H1 (cell line): ENCODE measurements around the gene PAX3. TPM values are rescaled to one million over a fixed set of nuclear protein-coding genes. Genes with fewer than 3 reads are reported as not detected.

Source experiments
- CTCF ChIA-PET: fragments of 300-600 bp; sonication (Branson Sonifier 250); formaldehyde crosslinking; loops from one replicate; lab custom pipeline; 2021; ENCODE audit not compliant: partially characterized antibody; lab: Charles Lee
- POLR2A ChIA-PET: fragments of 300-600 bp; sonication (Branson Sonifier 250); formaldehyde crosslinking; loops from one replicate; lab custom pipeline; 2021; ENCODE audit warnings: inconsistent platforms; ENCODE audit not compliant: partially characterized antibody; lab: Charles Lee
- DNase-seq, 2 experiments: peaks; one replicate each; pipeline versions ENCODE4 v3.0.0 to v3.0.0-alpha.2; 2010 to 2022; ENCODE audit warnings: low spot score in 2 of 2, low read depth in 1 of 2, mixed read lengths in 1 of 2
- FAIRE-seq: peaks from 2 replicates; lab custom pipeline; 2011; peaks lifted over from hg19 to GRCh38; lab: Jason Lieb, UNC
- H2AFZ ChIP-seq: 2 replicates; pipeline ENCODE4 v1.8.1; 2012; ENCODE audit warnings: low read length, inconsistent platforms
- H2AK5ac ChIP-seq: 2 replicates; pipeline ENCODE4 v1.6.1; 2013; ENCODE audit warnings: low read depth, low read length
- H2BK120ac ChIP-seq: replicated peaks from 2 replicates; pipeline ENCODE3; 2013; ENCODE audit warnings: low read depth, low read length, inconsistent platforms
- H2BK12ac ChIP-seq: 2 replicates; pipeline ENCODE4 v1.6.1; 2013; ENCODE audit warnings: low read depth, low read length
- H2BK15ac ChIP-seq: 2 replicates; pipeline ENCODE4 v1.6.1; 2013; ENCODE audit warnings: low read length
- H2BK20ac ChIP-seq: 2 replicates; pipeline ENCODE4 v1.6.1; 2013; ENCODE audit warnings: low read length
- H2BK5ac ChIP-seq: 2 replicates; pipeline ENCODE4 v1.6.1; 2013; ENCODE audit warnings: low read depth, low read length
- H3K14ac ChIP-seq: 2 replicates; pipeline ENCODE4 v1.6.1; 2013; ENCODE audit warnings: inconsistent platforms; ENCODE audit not compliant: insufficient read length
- H3K18ac ChIP-seq: 2 replicates; pipeline ENCODE4 v1.6.1; 2013; ENCODE audit warnings: low read length; ENCODE audit errors: extremely low read depth
- H3K23ac ChIP-seq: 2 replicates; pipeline ENCODE4 v1.6.1; 2013; ENCODE audit warnings: inconsistent platforms; ENCODE audit not compliant: insufficient read length
- H3K23me2 ChIP-seq: 2 replicates; pipeline ENCODE4 v1.6.1; 2013; ENCODE audit warnings: low read depth, low read length
- H3K27ac ChIP-seq: 2 replicates; pipeline ENCODE4 v1.6.1; 2011; ENCODE audit warnings: low read depth, low read length, inconsistent platforms
- H3K27me3 ChIP-seq, 4 experiments: replicated peaks in 1 of 4; 1 replicate in 1 of 4; 2 replicates in 3 of 4; pipeline versions ENCODE4 v1.6.1 to v1.8.1; 2011 to 2013; ENCODE audit warnings: low read length in 3 of 4, mild to moderate bottlenecking in 3 of 4, inconsistent platforms in 2 of 4, mixed read lengths in 2 of 4, moderate library complexity in 1 of 4; ENCODE audit not compliant: control insufficient read depth in 3 of 4, insufficient read depth in 3 of 4; ENCODE audit errors: extremely low read depth in 1 of 4
- H3K36me3 ChIP-seq, 4 experiments: 2 replicates each; pipeline versions ENCODE4 v1.6.1 to v1.8.1; 2011 to 2013; ENCODE audit warnings: mild to moderate bottlenecking in 4 of 4, low read length in 3 of 4, moderate library complexity in 2 of 4, control low read depth in 1 of 4, inconsistent platforms in 1 of 4; ENCODE audit not compliant: insufficient read depth in 4 of 4, control insufficient read depth in 2 of 4
- H3K4ac ChIP-seq: replicated peaks from 2 replicates; pipeline ENCODE3; 2013; ENCODE audit warnings: low read length, low read depth, mixed read lengths, inconsistent platforms; ENCODE audit not compliant: insufficient read length
- H3K4me1 ChIP-seq, 4 experiments: replicated peaks in 1 of 4; 1 replicate in 1 of 4; 2 replicates in 3 of 4; pipeline versions ENCODE4 v1.6.1 to v1.8.1; 2011 to 2013; ENCODE audit warnings: low read length in 3 of 4, inconsistent platforms in 2 of 4, mixed read lengths in 1 of 4; ENCODE audit not compliant: insufficient read depth in 4 of 4, control insufficient read depth in 3 of 4
- H3K4me2 ChIP-seq, 2 experiments: 2 replicates each; pipeline versions ENCODE4 v1.6.1 to v1.8.1; 2011 to 2013; ENCODE audit warnings: low read depth in 2 of 2, low read length in 2 of 2, control low read depth in 1 of 2, inconsistent platforms in 1 of 2, mild to moderate bottlenecking in 1 of 2; ENCODE audit not compliant: insufficient read depth in 1 of 2
- H3K4me3 ChIP-seq, 4 experiments: fragments of 200-600, 300-600 bp in 1 of 4; sonication (generic), shearing (Covaris generic), sonication (Bioruptor Twin) in 1 of 4; 2 replicates each; pipeline versions ENCODE4 v1.5.1 to v1.8.1; 2011 to 2016; ENCODE audit warnings: low read length in 4 of 4, low read depth in 3 of 4, control low read depth in 2 of 4, inconsistent platforms in 2 of 4, mild to moderate bottlenecking in 2 of 4, mixed read lengths in 1 of 4, moderate library complexity in 1 of 4; ENCODE audit not compliant: insufficient read depth in 2 of 4; ENCODE audit errors: extremely low read depth in 1 of 4
- H3K56ac ChIP-seq: replicated peaks from 2 replicates; pipeline ENCODE3; 2013; ENCODE audit warnings: low read depth, mild to moderate bottlenecking, mixed read lengths, low read length, inconsistent platforms; ENCODE audit not compliant: insufficient read length
- H3K79me1 ChIP-seq: 2 replicates; pipeline ENCODE4 v1.6.1; 2013; ENCODE audit warnings: low read depth, low read length, control low read depth
- H3K79me2 ChIP-seq, 2 experiments: 2 replicates each; pipeline versions ENCODE4 v1.6.1 to v1.8.1; 2012 to 2013; ENCODE audit warnings: low read length in 2 of 2, mild to moderate bottlenecking in 2 of 2, inconsistent platforms in 1 of 2; ENCODE audit not compliant: insufficient read depth in 2 of 2, control insufficient read depth in 1 of 2
- H3K9ac ChIP-seq, 4 experiments: replicated peaks in 1 of 4; 1 replicate in 1 of 4; 2 replicates in 3 of 4; pipeline versions ENCODE4 v1.6.1 to v1.8.1; 2011 to 2013; ENCODE audit warnings: low read depth in 3 of 4, low read length in 3 of 4, control low read depth in 2 of 4, mild to moderate bottlenecking in 2 of 4, moderate library complexity in 2 of 4, inconsistent platforms in 1 of 4; ENCODE audit errors: extremely low read depth in 1 of 4
- H3K9me3 ChIP-seq, 2 experiments: 2 replicates each; pipeline versions ENCODE4 v1.6.1 to v1.8.1; 2012 to 2013; ENCODE audit warnings: mild to moderate bottlenecking in 2 of 2, moderate library complexity in 2 of 2, control low read depth in 1 of 2, inconsistent platforms in 1 of 2, low read depth in 1 of 2, low read length in 1 of 2, mixed read lengths in 1 of 2; ENCODE audit not compliant: insufficient read depth in 2 of 2
- H4K20me1 ChIP-seq, 2 experiments: replicated peaks in 1 of 2; 2 replicates each; pipeline versions ENCODE3 to v1.8.1; 2011 to 2013; ENCODE audit warnings: inconsistent platforms in 2 of 2, low read length in 2 of 2, mild to moderate bottlenecking in 1 of 2; ENCODE audit not compliant: insufficient read depth in 2 of 2, control insufficient read depth in 1 of 2
- H4K5ac ChIP-seq: 2 replicates; pipeline ENCODE4 v1.6.1; 2013; ENCODE audit warnings: low read length, low read depth, mixed read lengths, inconsistent platforms; ENCODE audit not compliant: insufficient read length
- H4K8ac ChIP-seq: 2 replicates; pipeline ENCODE4 v1.8.0; 2013; ENCODE audit warnings: mild to moderate bottlenecking, moderate library complexity, low read length, inconsistent platforms; ENCODE audit not compliant: insufficient read depth; ENCODE audit errors: extremely low read depth
- H4K91ac ChIP-seq: replicated peaks from 2 replicates; pipeline ENCODE3; 2013; ENCODE audit warnings: low read length, mixed read lengths, inconsistent platforms; ENCODE audit not compliant: insufficient read length
- BACH1 ChIP-seq: IDR thresholded peaks from 2 replicates; pipeline ENCODE4 v1.6.1; 2012; ENCODE audit warnings: low read length, improper control_type of control experiment
- BCL11A ChIP-seq, 2 experiments: IDR thresholded peaks; one replicate each; pipeline ENCODE4 v1.6.1; 2011; ENCODE audit warnings: low read depth in 2 of 2, low read length in 2 of 2, mild to moderate bottlenecking in 2 of 2
- CBX5 ChIP-seq: fragments of 300-800, 300-1000 bp; sonication (generic); IDR thresholded peaks from 2 replicates; pipeline ENCODE4 v1.7.1; 2016; ENCODE audit warnings: antibody characterized with exemption, low read length, low read depth
- EGR1 ChIP-seq: IDR thresholded peaks from 2 replicates; pipeline ENCODE4 v1.6.1; 2011; ENCODE audit warnings: low read depth, low read length, borderline replicate concordance
- KDM1A ChIP-seq: fragments of 200-600, 300-600 bp; sonication (generic); IDR thresholded peaks from 2 replicates; pipeline ENCODE4 v1.7.1; 2016; ENCODE audit warnings: mild to moderate bottlenecking, low read length, borderline replicate concordance
- KDM4A ChIP-seq: IDR thresholded peaks from one replicate; pipeline ENCODE4 v1.7.1; 2012; ENCODE audit warnings: low read depth, mild to moderate bottlenecking, moderate library complexity, low read length, inconsistent platforms; ENCODE audit not compliant: severe bottlenecking
- POU5F1 ChIP-seq: IDR thresholded peaks from 2 replicates; pipeline ENCODE4 v1.6.1; 2011; ENCODE audit warnings: low read depth, mild to moderate bottlenecking, low read length, moderate library complexity
- RFX5 ChIP-seq: IDR thresholded peaks from 2 replicates; pipeline ENCODE4 v1.6.1; 2011; ENCODE audit warnings: low read depth, low read length, improper control_type of control experiment, borderline replicate concordance
- SAP30 ChIP-seq: fragments of 300-600 bp; sonication (generic); IDR thresholded peaks from 2 replicates; pipeline ENCODE4 v1.7.1; 2012; ENCODE audit warnings: low read length, moderate library complexity, mild to moderate bottlenecking, inconsistent platforms; ENCODE audit not compliant: insufficient read depth, insufficient replicate concordance
- SIX5 ChIP-seq: IDR thresholded peaks from 2 replicates; pipeline ENCODE4 v1.6.1; 2011; ENCODE audit warnings: mild to moderate bottlenecking, low read depth, low read length
- SP2 ChIP-seq: IDR thresholded peaks from 2 replicates; pipeline ENCODE4 v1.6.1; 2012; ENCODE audit warnings: mild to moderate bottlenecking, low read length, inconsistent platforms
- WGBS, 2 experiments: shearing (Covaris generic) in 1 of 2; methylation state at CpG; one replicate each; pipeline versions ENCODE4 v1.1.6 to v1.1.7; 2013 to 2015; ENCODE audit warnings: low lambda C conversion rate in 2 of 2, mixed read lengths in 2 of 2, inconsistent platforms in 1 of 2, low coverage in 1 of 2, missing lambda C conversion rate in 1 of 2; ENCODE audit not compliant: insufficient replicate concordance in 2 of 2, insufficient coverage in 1 of 2, insufficient read length in 1 of 2; ENCODE audit errors: extremely low coverage in 1 of 2, missing lambda C conversion rate in 1 of 2; 5-methylcytosine and 5-hydroxymethylcytosine counted together
- polyA plus RNA-seq, 7 experiments: library from polyadenylated mRNA; depleted of rRNA in 3 of 7; stranded (reverse) in 5 of 7; unstranded in 2 of 7; fragments of >200 nt in 5 of 7; fragments of 200-250 nt in 2 of 7; gene quantifications; 1 replicate in 5 of 7; 2 replicates in 1 of 7; 4 replicates in 1 of 7; pipeline versions ENCODE4 v1.2.1 to v1.2.3, GENCODE V29; 2011 to 2013; ENCODE audit warnings: missing spikeins in 2 of 7, mixed read lengths in 2 of 7
- total RNA-seq: library from RNA; stranded (reverse); fragmentation: NEBNext Ultra II Directional; extraction: Animal tissue kit (Norgen Biotek cat#: 25700); gene quantifications from 2 replicates; pipeline ENCODE4 v1.2.1, GENCODE V29; 2021
- TF ChIP-seq, protein P1 (sequence below): IDR thresholded peaks from 2 replicates; pipeline ENCODE4 v1.6.1; 2011; ENCODE audit warnings: low read depth, mild to moderate bottlenecking, low read length; ENCODE audit not compliant: insufficient read depth

Gene PAX3
- total and polyA plus RNA-seq, 2 of the 8 experiments (the other 6 are each of a cell fraction or from before 2014, with no cell fraction given) = 0.33 TPM; not detected in 1

GRCh38 chr2:222194669-222195068 lies 104.1 kb downstream of the PAX3 start:
- Histone ChIP-seq H3K4me1 (no peaks in the 10 kb centered on the region), H2BK120ac (no peak overlapping the region), H3K79me2 (no peaks in the 10 kb centered on the region), H3K9ac (no peak overlapping the region), H3K27me3 (no peaks in the 10 kb centered on the region), H3K79me1 (no peaks in the 10 kb centered on the region), H2BK12ac (no peak overlapping the region), H3K23me2 (no peaks in the 10 kb centered on the region), H3K27ac (no peak overlapping the region), H4K91ac (no peak overlapping the region), H3K23ac (no peak overlapping the region), H3K4ac (no peak overlapping the region), H4K5ac (no peak overlapping the region), H3K9me3 (no peaks in the 10 kb centered on the region), H3K56ac (no peak overlapping the region), H2AFZ (no peak overlapping the region), H2BK20ac (no peak overlapping the region), H3K36me3 (no peaks in the 10 kb centered on the region), H2BK5ac (no peak overlapping the region), H2AK5ac (no peak overlapping the region), H3K18ac (no peak overlapping the region), H2BK15ac (no peak overlapping the region), H3K4me3 (no peak overlapping the region), H4K8ac (no peak overlapping the region), H3K14ac (no peak overlapping the region), H4K20me1 (no peaks in the 10 kb centered on the region), H3K4me2 (no peak overlapping the region)
- POLR2A ChIA-PET = no interaction called here
- DNase-seq = no peak
- CTCF ChIA-PET = interaction anchor here (1.0 kb wide), 1 partner anchor 118 kb away, joined by 3 read pairs; no protein-coding TSS in a partner anchor
- no peak for TF ChIP-seq POU5F1
- no peak for TF ChIP-seq SAP30
- no peak for TF ChIP-seq EGR1
- TF ChIP-seq SP2 = no peak
- no peak for TF ChIP-seq CBX5
- no peak for TF ChIP-seq KDM1A
- TF ChIP-seq, protein P1, sequence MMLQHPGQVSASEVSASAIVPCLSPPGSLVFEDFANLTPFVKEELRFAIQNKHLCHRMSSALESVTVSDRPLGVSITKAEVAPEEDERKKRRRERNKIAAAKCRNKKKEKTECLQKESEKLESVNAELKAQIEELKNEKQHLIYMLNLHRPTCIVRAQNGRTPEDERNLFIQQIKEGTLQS = no peak
- TF ChIP-seq SIX5 = no peak
- TF ChIP-seq KDM4A = no peak
- TF ChIP-seq BACH1 = no peak
- no peak for TF ChIP-seq BCL11A (IDR thresholded peaks at IDR 0.05; ENCODE audit: low read depth in 2 of 2, low read length in 2 of 2)
- TF ChIP-seq RFX5 = no peak
- FAIRE-seq = no peak
- 91% methylated on average over 5 of the region's 5 CpGs; no CpG with 5 or more reads in 1 of the 2 experiments for WGBS, 2 experiments
